ENCODE results near the gene BBS12.
"Not testable (repeated sequence)": the region's sequence is repeated elsewhere in the genome, so short reads cannot be mapped to it uniquely, and the experiment has no call there.

The BBS12 gene

DNA sequence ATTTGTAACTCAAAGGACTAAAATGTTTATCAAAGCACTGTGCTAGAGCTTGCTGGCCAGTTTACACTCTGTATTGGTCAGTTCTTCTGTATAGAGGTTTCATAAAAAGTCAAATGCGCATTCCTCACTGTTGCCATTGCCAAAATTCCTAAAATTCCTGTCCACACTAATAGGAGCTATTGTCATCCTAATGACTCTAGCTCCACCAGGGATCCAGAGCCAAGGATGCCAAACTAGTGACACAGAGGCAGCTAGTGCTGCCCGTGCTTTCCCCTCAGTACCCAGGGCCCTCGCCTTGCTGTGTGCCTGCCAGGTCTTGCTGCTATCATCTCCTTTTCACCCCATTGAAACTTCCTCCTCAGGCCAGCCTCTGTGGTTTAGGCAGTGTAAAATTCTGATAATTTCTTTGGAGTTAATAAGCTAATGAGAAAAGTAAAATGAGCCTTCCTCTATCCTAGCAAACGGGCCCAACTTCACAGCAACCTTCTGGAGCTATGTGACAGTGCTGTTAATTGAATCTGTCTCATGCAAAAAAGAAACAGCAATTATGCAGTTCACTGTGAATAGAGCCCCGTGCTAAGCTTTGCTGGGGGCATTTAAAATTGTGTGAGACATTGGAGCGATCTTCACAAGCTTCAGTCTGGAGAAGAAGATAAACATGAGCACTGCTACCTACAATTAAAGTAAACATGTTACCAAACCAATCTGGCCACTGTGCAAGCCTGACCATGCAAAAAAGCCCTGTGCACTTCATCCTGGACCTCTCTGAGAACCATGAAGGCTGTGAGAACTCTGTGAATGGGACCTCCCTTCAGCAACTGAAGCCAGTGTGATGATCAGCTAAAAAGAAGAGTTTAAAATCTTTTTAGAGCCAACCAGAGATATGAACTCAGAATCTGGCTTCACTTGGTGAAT is 51.1 kb downstream of the BBS12 start:
- Mint-ChIP-seq H3K4me3 (no peak overlapping the region), H3K36me3 (no peaks in the 10 kb centered on the region), H3K27ac (no peak overlapping the region), H3K4me1 (peaks cover 34% of the 10 kb centered on the region), H3K9me3 (peaks cover 14% of the 10 kb centered on the region), H3K27me3 (peaks cover 9% of the 10 kb centered on the region)
- CTCF ChIA-PET: interaction anchor here (1.5 kb wide), 1 partner anchor 63 kb away, joined by 3 read pairs; no protein-coding TSS in a partner anchor
- DNase-seq: no peak

- CTCF ChIA-PET: interaction anchor here (1.5 kb wide), 1 partner anchor 64 kb away, joined by 3 read pairs; no protein-coding TSS in a partner anchor
- Mint-ChIP-seq H3K27ac (no peak overlapping the region), H3K27me3 (peaks cover 9% of the 10 kb centered on the region), H3K36me3 (no peaks in the 10 kb centered on the region), H3K9me3 (peaks cover 14% of the 10 kb centered on the region), H3K4me1 (peaks cover 34% of the 10 kb centered on the region), H3K4me3 (no peak overlapping the region)
- no peak for DNase-seq
These were observed 51.8 kb downstream of the BBS12 start for GRCh38 chr4:122784261-122784660.

DNA sequence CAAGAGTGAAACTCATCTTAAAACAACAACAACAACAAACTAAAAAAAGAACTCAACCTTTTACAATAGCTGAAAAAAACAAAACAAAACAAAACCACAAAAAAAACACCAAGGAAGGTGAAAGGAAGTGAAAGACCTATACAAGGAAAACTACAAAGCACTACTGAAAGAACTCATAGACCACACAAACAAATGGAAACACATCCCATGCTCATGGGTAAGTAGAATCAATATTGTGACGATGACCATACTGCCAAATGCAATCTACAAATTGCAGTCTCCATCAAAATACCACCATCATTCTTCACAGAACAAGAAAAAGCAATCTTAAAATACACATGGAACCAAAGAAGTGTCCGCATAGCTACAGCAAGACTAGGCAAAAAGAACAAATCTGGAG is 52.6 kb downstream of the BBS12 start:
- Mint-ChIP-seq H3K36me3 (no peaks in the 10 kb centered on the region), H3K9me3 (peaks cover 14% of the 10 kb centered on the region), H3K4me1 (peaks cover 34% of the 10 kb centered on the region), H3K27ac (peak overlapping the region; percentile 64), H3K27me3 (peaks cover 9% of the 10 kb centered on the region), H3K4me3 (no peak overlapping the region)
- CTCF ChIA-PET: no interaction called here
- DNase-seq: no peak

DNA sequence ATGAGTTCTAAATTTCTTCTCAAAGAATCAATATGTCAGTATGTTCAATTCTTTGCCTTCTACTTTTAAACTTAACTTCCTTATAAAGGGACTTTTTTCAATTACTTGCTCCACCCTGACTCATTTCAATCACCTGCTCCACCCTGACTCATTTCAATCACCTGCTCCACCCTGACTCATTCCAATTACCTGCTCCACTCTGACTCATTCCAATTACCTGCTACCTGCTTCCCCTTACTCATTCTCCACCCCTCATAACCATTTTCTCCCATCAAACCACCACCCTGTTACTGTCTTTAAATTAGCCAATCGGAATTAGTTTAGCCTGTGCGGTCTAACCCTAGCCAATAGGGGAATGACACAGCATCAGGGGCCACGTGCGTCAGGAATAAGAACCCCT is 53.8 kb downstream of the BBS12 start:
- H3K27ac Mint-ChIP-seq, DNase-seq, CTCF ChIA-PET, H3K36me3 Mint-ChIP-seq, H3K4me3 Mint-ChIP-seq: not testable (repeated sequence)
- Mint-ChIP-seq H3K9me3 (peaks cover 14% of the 10 kb centered on the region), H3K4me1 (peaks cover 34% of the 10 kb centered on the region), H3K27me3 (peaks cover 13% of the 10 kb centered on the region)

DNA sequence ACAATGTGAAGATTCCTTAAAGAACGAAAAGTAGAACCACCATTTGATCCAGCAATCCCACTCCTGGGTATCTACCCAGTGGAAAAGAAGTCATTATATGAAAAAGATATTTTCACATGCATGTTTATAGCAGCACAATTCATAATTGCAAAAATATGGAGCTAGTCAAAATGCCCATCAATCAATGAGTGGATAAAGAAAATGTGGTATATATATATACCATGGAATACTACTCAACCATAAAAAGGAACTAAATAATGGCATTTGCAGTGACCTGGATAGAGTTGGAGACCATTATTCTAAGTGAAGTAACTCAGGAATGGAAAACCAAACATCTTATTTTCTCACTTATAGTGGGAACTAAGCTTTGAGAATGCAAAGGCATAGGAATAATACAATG is 54.4 kb downstream of the BBS12 start:
- DNase-seq, H3K36me3 Mint-ChIP-seq, H3K27ac Mint-ChIP-seq, H3K4me3 Mint-ChIP-seq: not testable (repeated sequence)
- Mint-ChIP-seq H3K9me3 (peaks cover 14% of the 10 kb centered on the region), H3K4me1 (peaks cover 34% of the 10 kb centered on the region), H3K27me3 (peaks cover 13% of the 10 kb centered on the region)
- CTCF ChIA-PET: interaction anchor here (0.7 kb wide), 1 partner anchor 122 kb away, joined by 3 read pairs; no protein-coding TSS in a partner anchor

- DNase-seq: no peak
- H3K27ac Mint-ChIP-seq: no peak overlapping the region
- H3K9me3 Mint-ChIP-seq: peaks cover 14% of the 10 kb centered on the region
- H3K4me1 Mint-ChIP-seq: peaks cover 34% of the 10 kb centered on the region
- no peaks in the 10 kb centered on the region for H3K36me3 Mint-ChIP-seq
- H3K4me3 Mint-ChIP-seq: no peak overlapping the region
- H3K27me3 Mint-ChIP-seq: peaks cover 11% of the 10 kb centered on the region
- CTCF ChIA-PET: interaction anchor here (0.8 kb wide), 1 partner anchor 30 kb away, joined by 3 read pairs; no protein-coding TSS in a partner anchor
These were observed 55.4 kb downstream of the BBS12 start for GRCh38 chr4:122787940-122788339.

- Mint-ChIP-seq H3K4me1 (peaks cover 27% of the 10 kb centered on the region), H3K9me3 (peaks cover 14% of the 10 kb centered on the region), H3K27ac (no peak overlapping the region), H3K27me3 (peaks cover 4% of the 10 kb centered on the region), H3K36me3 (no peaks in the 10 kb centered on the region), H3K4me3 (no peak overlapping the region)
- CTCF ChIA-PET: interaction anchor here (0.8 to 1.2 kb wide), 4 partner anchors 31 to 212 kb away, joined by 3 read pairs; partner anchors contain the start of gene NUDT6
- DNase-seq: no peak
These were observed 56.4 kb downstream of the BBS12 start for GRCh38 chr4:122788935-122789334.

GRCh38 chr4:122793811-122794210 is 61.3 kb downstream of the BBS12 start:
- no peaks in the 10 kb centered on the region for H3K36me3 Mint-ChIP-seq
- H3K4me1 Mint-ChIP-seq: peaks cover 6% of the 10 kb centered on the region
- no peak overlapping the region for H3K4me3 Mint-ChIP-seq

More at GRCh38 chr4:122793811-122794210, 61.3 kb downstream of the BBS12 start:
- Mint-ChIP-seq H3K9me3 (no peaks in the 10 kb centered on the region), H3K27ac (no peak overlapping the region), H3K27me3 (peaks cover 15% of the 10 kb centered on the region)
- CTCF ChIA-PET: no interaction called here
- DNase-seq: no peak
